ENCODE results near the gene XYLT1. TPM values are rescaled to one million over a fixed set of nuclear protein-coding genes. Genes with fewer than 3 reads are reported as not detected.

The XYLT1 gene
- total RNA-seq, 3 donors from 2014 or later (not counting 1 experiment from before 2014, with no cell fraction given), result 40.9 to 55.5 (median 43.8) TPM

DNA sequence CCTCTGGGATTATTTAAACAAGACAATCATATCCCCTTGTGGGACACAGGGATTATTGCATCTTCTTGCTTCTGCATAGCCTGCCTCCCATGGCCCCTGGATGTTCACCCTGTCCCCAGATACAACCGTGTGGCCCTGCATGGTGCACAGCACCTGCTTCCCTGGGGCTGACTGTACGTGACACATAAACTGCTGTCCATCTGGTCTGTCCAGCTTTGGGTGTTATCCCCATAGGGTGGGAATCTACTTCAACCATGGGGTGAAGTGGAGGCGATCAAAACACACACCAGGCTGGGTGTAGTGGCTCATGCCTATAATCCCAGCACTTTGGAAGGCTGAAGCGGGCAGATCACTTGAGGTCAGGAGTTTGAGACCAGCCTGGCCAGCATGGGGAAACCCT is 138.8 kb downstream of the XYLT1 start:
- H3K27me3 ChIP-seq (ENCODE audit: control insufficient read depth, insufficient read depth, low read length), result no peaks in the 10 kb centered on the region
- Mint-ChIP-seq H3K4me1 (peaks cover 44 to 55% of the 10 kb centered on the region in 2 donors), H3K27me3 (ENCODE audit: low read depth in 2 of 2) (no peaks in the 10 kb centered on the region), H3K4me3 (no peak overlapping the region), H3K27ac (peak overlapping the region in 1 of 2 donors; percentile 6), H3K36me3 (no peaks in the 10 kb centered on the region), H3K9me3 (no peaks in the 10 kb centered on the region)
- TF ChIP-seq, protein P1, sequence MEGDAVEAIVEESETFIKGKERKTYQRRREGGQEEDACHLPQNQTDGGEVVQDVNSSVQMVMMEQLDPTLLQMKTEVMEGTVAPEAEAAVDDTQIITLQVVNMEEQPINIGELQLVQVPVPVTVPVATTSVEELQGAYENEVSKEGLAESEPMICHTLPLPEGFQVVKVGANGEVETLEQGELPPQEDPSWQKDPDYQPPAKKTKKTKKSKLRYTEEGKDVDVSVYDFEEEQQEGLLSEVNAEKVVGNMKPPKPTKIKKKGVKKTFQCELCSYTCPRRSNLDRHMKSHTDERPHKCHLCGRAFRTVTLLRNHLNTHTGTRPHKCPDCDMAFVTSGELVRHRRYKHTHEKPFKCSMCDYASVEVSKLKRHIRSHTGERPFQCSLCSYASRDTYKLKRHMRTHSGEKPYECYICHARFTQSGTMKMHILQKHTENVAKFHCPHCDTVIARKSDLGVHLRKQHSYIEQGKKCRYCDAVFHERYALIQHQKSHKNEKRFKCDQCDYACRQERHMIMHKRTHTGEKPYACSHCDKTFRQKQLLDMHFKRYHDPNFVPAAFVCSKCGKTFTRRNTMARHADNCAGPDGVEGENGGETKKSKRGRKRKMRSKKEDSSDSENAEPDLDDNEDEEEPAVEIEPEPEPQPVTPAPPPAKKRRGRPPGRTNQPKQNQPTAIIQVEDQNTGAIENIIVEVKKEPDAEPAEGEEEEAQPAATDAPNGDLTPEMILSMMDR (IDR thresholded peaks at IDR 0.05), result no peak
- H3K9me3 ChIP-seq (ENCODE audit: control insufficient read depth, insufficient read depth, low read length), result no peaks in the 10 kb centered on the region
- DNase-seq (no peak), ATAC-seq (no peak)
- no peak overlapping the region for H3K4me3 ChIP-seq (ENCODE audit: low read length)
- peaks cover 5% of the 10 kb centered on the region for H3K4me1 ChIP-seq (ENCODE audit: control insufficient read depth, insufficient read depth, low read length)
- intact Hi-C loops (cut with micrococcal nuclease), result no loop called here
- no peak overlapping the region for H3K27ac ChIP-seq (ENCODE audit: low read length)
- no peaks in the 10 kb centered on the region for H3K36me3 ChIP-seq (ENCODE audit: control insufficient read depth, insufficient read depth, low read length)
- 95% methylated on average over 4 of the region's 4 CpGs for WGBS (ENCODE audit: insufficient coverage)

DNA sequence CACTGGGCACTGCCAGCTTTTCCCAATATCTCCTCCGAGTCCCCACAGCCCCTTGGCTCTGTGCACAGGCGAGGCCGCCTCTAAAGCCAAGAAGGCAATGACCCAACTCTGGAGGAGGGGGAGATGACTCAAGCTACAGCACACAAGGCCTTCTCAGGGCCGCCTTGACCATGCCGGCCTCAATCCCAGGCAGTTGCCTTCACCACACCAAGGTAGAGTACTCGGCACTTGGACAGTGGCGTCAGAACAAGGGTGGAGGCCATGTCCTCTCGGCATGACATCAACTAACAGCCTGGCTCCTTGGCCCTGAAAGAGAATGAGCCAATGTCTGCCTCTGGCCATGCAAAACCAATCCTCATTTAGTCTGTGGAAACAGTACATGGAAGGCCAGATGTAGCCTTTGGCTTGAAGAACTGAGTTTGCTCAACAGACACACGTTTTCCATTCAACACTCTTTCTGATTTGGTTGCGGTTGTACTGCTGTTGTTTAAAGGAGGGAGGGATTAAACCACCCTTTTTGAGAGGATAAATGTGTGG is 139.6 kb downstream of the XYLT1 start:
- WGBS (ENCODE audit: insufficient coverage), result 85% methylated on average over 8 of the region's 10 CpGs
- no peaks in the 10 kb centered on the region for H3K27me3 ChIP-seq (ENCODE audit: control insufficient read depth, insufficient read depth, low read length)
- no peaks in the 10 kb centered on the region for H3K36me3 Mint-ChIP-seq
- H3K27me3 Mint-ChIP-seq (ENCODE audit: low read depth in 2 of 2), result no peaks in the 10 kb centered on the region
- H3K4me1 Mint-ChIP-seq, result peaks cover 41 to 49% of the 10 kb centered on the region in 2 donors
- no peak overlapping the region for H3K4me3 Mint-ChIP-seq
- peaks cover under 1% of the 10 kb centered on the region for H3K4me1 ChIP-seq (ENCODE audit: control insufficient read depth, insufficient read depth, low read length)
- TF ChIP-seq, protein P1 (IDR thresholded peaks at IDR 0.05), result no peak
- DNase-seq (no peak), ATAC-seq (no peak)
- intact Hi-C loops (cut with micrococcal nuclease), result no loop called here
- H3K4me3 ChIP-seq (ENCODE audit: low read length), result no peak overlapping the region
- no peak overlapping the region for H3K27ac ChIP-seq (ENCODE audit: low read length)
- no peak overlapping the region for H3K27ac Mint-ChIP-seq
- no peaks in the 10 kb centered on the region for H3K9me3 Mint-ChIP-seq
- no peaks in the 10 kb centered on the region for H3K9me3 ChIP-seq (ENCODE audit: control insufficient read depth, insufficient read depth, low read length)
- H3K36me3 ChIP-seq (ENCODE audit: control insufficient read depth, insufficient read depth, low read length), result no peaks in the 10 kb centered on the region

DNA sequence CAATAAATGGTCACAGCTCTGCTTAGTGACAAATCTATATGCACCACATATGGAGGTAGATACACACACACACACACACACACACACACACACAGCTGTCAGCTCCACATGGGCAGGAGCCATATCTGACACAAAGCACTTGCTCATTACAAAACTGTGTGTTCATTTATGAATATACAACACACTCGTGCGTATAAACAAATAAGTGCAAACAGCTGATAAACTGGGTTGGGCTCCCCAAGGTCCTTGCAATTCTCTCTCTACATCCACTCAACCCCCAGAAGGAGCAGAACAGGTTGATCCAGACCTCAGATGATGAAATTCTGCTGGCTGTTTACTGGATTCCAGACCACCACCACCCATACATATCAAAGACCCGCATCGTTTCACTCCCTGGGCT is 140.7 kb downstream of the XYLT1 start:
- Histone ChIP-seq H3K4me3 (ENCODE audit: low read length) (no peak overlapping the region), H3K9me3 (ENCODE audit: control insufficient read depth, insufficient read depth, low read length) (no peaks in the 10 kb centered on the region), H3K36me3 (ENCODE audit: control insufficient read depth, insufficient read depth, low read length) (no peaks in the 10 kb centered on the region), H3K27ac (ENCODE audit: low read length) (no peak overlapping the region), H3K27me3 (ENCODE audit: control insufficient read depth, insufficient read depth, low read length) (no peaks in the 10 kb centered on the region), H3K4me1 (ENCODE audit: control insufficient read depth, insufficient read depth, low read length) (no peaks in the 10 kb centered on the region)
- Mint-ChIP-seq H3K27me3 (ENCODE audit: low read depth in 2 of 2) (no peaks in the 10 kb centered on the region), H3K27ac (no peak overlapping the region), H3K36me3 (no peaks in the 10 kb centered on the region), H3K9me3 (no peaks in the 10 kb centered on the region), H3K4me1 (peaks cover 42 to 51% of the 10 kb centered on the region in 2 donors), H3K4me3 (no peak overlapping the region)
- DNase-seq (no peak), ATAC-seq (no peak)
- TF ChIP-seq, protein P1 (IDR thresholded peaks at IDR 0.05), result no peak
- 95% methylated on average over 4 of the region's 4 CpGs for WGBS (ENCODE audit: insufficient coverage)
- intact Hi-C loops (cut with micrococcal nuclease), result no loop called here

DNA sequence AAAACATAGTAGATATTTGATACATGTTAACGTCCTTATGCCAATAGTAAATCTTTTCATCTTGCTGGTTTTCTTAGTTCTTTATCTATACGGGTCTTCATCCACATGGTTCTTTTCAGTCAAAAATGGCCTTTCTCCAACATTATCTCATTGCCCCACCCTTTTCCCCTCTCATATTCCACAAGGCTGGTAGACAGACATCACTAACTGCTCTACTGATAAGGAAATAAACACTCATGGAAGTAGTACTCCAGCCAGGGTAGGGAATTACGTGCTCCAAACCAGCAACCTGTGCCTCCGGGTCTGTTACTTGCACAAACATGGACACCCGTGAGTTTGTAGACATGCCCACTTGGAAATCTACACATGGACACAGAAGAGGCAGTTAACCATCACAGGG is 141.4 kb downstream of the XYLT1 start:
- DNase-seq (no peak), ATAC-seq (no peak)
- Mint-ChIP-seq H3K4me1 (peaks cover 42 to 51% of the 10 kb centered on the region in 2 donors), H3K9me3 (no peaks in the 10 kb centered on the region), H3K36me3 (no peaks in the 10 kb centered on the region), H3K27ac (no peak overlapping the region), H3K4me3 (no peak overlapping the region), H3K27me3 (ENCODE audit: low read depth in 2 of 2) (no peaks in the 10 kb centered on the region)
- Histone ChIP-seq H3K27me3 (ENCODE audit: control insufficient read depth, insufficient read depth, low read length) (no peaks in the 10 kb centered on the region), H3K4me3 (ENCODE audit: low read length) (no peak overlapping the region), H3K4me1 (ENCODE audit: control insufficient read depth, insufficient read depth, low read length) (no peaks in the 10 kb centered on the region), H3K9me3 (ENCODE audit: control insufficient read depth, insufficient read depth, low read length) (no peaks in the 10 kb centered on the region), H3K27ac (ENCODE audit: low read length) (no peak overlapping the region), H3K36me3 (ENCODE audit: control insufficient read depth, insufficient read depth, low read length) (no peaks in the 10 kb centered on the region)
- TF ChIP-seq, protein P1 (IDR thresholded peaks at IDR 0.05), result no peak
- intact Hi-C loops (cut with micrococcal nuclease), result no loop called here
- 88% methylated on average over 5 of the region's 5 CpGs for WGBS (ENCODE audit: insufficient coverage)

Data from natural killer cell (primary cell).